ENCODE measurements around the gene EEF2KMT.

EEF2KMT gene

DNA sequence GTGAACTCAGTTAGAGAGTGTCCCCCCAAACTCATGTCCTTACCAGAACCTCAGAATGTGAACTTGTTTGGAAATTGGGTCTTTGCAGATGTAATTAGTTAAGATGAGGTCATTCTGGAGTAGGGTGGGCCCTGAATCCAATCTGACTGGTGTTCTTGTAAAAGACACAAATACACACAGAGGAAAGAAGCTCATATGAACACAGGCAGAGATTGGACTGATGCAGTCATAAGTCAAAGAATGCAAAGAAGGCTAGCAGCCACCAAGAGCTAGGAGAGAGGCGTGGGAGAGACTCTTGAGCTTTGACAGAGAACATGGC is 61.7 kb downstream of the EEF2KMT start:
- DNase-seq = no peak
